ENCODE data around the gene USP20. TPM values are rescaled to one million over a fixed set of nuclear protein-coding genes. Genes with fewer than 3 reads are reported as not detected.

Gene USP20
- total RNA-seq, 1 donor from 2014 or later: 10.8 TPM

- peaks cover 6% of the 10 kb centered on the region for H4K20me1 ChIP-seq (ENCODE audit: low read depth)
- Mint-ChIP-seq H3K27me3 (ENCODE audit: insufficient read depth, low read depth) (peaks cover 2% of the 10 kb centered on the region), H3K27ac (no peak overlapping the region), H3K4me1 (peaks cover 12% of the 10 kb centered on the region), H3K36me3 (peaks cover 23% of the 10 kb centered on the region), H3K4me3 (peak overlapping the region; percentile 9), H3K9me3 (no peaks in the 10 kb centered on the region)
- H3K9me3 ChIP-seq (ENCODE audit: low read depth): no peaks in the 10 kb centered on the region
- no peak for DNase-seq (ENCODE audit: low spot score)
- peaks cover 6% of the 10 kb centered on the region for H3K4me1 ChIP-seq
- no peak overlapping the region for H3K4me3 ChIP-seq
- no peak overlapping the region for H3K27ac ChIP-seq
- H3F3A ChIP-seq (ENCODE audit: low read depth): peaks cover 10% of the 10 kb centered on the region
- H3K4me2 ChIP-seq: no peak overlapping the region
- no peak overlapping the region for H2AFZ ChIP-seq (replicated peaks)
- H3K36me3 ChIP-seq: no peaks in the 10 kb centered on the region
- no peaks in the 10 kb centered on the region for H3K27me3 ChIP-seq
- peaks cover 17% of the 10 kb centered on the region for H3K79me2 ChIP-seq (ENCODE audit: low read depth)
- TF ChIP-seq EZH2 (IDR thresholded peaks at IDR 0.05): no peak
- no peak overlapping the region for H3K9ac ChIP-seq
These were observed 29.2 kb upstream of the USP20 start for GRCh38 chr9:129806061-129806460.

GRCh38 chr9:129809346-129809745 lies 25.9 kb upstream of the USP20 start:
- Histone ChIP-seq H3K36me3 (no peaks in the 10 kb centered on the region), H3K4me1 (peaks cover under 1% of the 10 kb centered on the region), H2AFZ (replicated peaks) (no peak overlapping the region), H3K79me2 (ENCODE audit: low read depth) (peaks cover 10% of the 10 kb centered on the region), H3K27me3 (no peaks in the 10 kb centered on the region), H3K27ac (no peak overlapping the region), H3F3A (ENCODE audit: low read depth) (peaks cover 7% of the 10 kb centered on the region), H3K9ac (no peak overlapping the region), H3K4me2 (no peak overlapping the region), H3K4me3 (no peak overlapping the region), H3K9me3 (ENCODE audit: low read depth) (no peaks in the 10 kb centered on the region), H4K20me1 (ENCODE audit: low read depth) (peaks cover 16% of the 10 kb centered on the region)
- H3K4me3 Mint-ChIP-seq: no peak overlapping the region
- no peaks in the 10 kb centered on the region for H3K9me3 Mint-ChIP-seq
- H3K36me3 Mint-ChIP-seq: peaks cover 19% of the 10 kb centered on the region
- no peak for DNase-seq (ENCODE audit: low spot score)
- peaks cover 2% of the 10 kb centered on the region for H3K27me3 Mint-ChIP-seq (ENCODE audit: insufficient read depth, low read depth)
- peaks cover 6% of the 10 kb centered on the region for H3K4me1 Mint-ChIP-seq
- no peak for TF ChIP-seq EZH2 (IDR thresholded peaks at IDR 0.05)
- TF ChIP-seq, protein P1, sequence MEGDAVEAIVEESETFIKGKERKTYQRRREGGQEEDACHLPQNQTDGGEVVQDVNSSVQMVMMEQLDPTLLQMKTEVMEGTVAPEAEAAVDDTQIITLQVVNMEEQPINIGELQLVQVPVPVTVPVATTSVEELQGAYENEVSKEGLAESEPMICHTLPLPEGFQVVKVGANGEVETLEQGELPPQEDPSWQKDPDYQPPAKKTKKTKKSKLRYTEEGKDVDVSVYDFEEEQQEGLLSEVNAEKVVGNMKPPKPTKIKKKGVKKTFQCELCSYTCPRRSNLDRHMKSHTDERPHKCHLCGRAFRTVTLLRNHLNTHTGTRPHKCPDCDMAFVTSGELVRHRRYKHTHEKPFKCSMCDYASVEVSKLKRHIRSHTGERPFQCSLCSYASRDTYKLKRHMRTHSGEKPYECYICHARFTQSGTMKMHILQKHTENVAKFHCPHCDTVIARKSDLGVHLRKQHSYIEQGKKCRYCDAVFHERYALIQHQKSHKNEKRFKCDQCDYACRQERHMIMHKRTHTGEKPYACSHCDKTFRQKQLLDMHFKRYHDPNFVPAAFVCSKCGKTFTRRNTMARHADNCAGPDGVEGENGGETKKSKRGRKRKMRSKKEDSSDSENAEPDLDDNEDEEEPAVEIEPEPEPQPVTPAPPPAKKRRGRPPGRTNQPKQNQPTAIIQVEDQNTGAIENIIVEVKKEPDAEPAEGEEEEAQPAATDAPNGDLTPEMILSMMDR (IDR thresholded peaks at IDR 0.05): no peak
- TF ChIP-seq EZH2phosphoT487 (IDR thresholded peaks at IDR 0.05): no peak
- no peak overlapping the region for H3K27ac Mint-ChIP-seq

- Histone ChIP-seq H3K79me2 (ENCODE audit: low read depth) (peaks cover 8% of the 10 kb centered on the region), H3K4me2 (no peak overlapping the region), H2AFZ (replicated peaks) (no peak overlapping the region), H3F3A (ENCODE audit: low read depth) (peaks cover 7% of the 10 kb centered on the region), H3K9ac (no peak overlapping the region), H4K20me1 (ENCODE audit: low read depth) (peaks cover 16% of the 10 kb centered on the region), H3K4me3 (no peak overlapping the region), H3K4me1 (no peaks in the 10 kb centered on the region), H3K36me3 (no peaks in the 10 kb centered on the region), H3K27ac (no peak overlapping the region), H3K27me3 (no peaks in the 10 kb centered on the region), H3K9me3 (ENCODE audit: low read depth) (no peaks in the 10 kb centered on the region)
- H3K4me3 Mint-ChIP-seq: no peak overlapping the region
- H3K4me1 Mint-ChIP-seq: peaks cover 5% of the 10 kb centered on the region
- DNase-seq (ENCODE audit: low spot score): no peak
- no peak overlapping the region for H3K27ac Mint-ChIP-seq
- peaks cover 2% of the 10 kb centered on the region for H3K27me3 Mint-ChIP-seq (ENCODE audit: insufficient read depth, low read depth)
- TF ChIP-seq EZH2phosphoT487 (IDR thresholded peaks at IDR 0.05): no peak
- TF ChIP-seq EZH2 (IDR thresholded peaks at IDR 0.05): no peak
- no peaks in the 10 kb centered on the region for H3K9me3 Mint-ChIP-seq
- peaks cover 22% of the 10 kb centered on the region for H3K36me3 Mint-ChIP-seq
These were observed 25.1 kb upstream of the USP20 start for GRCh38 chr9:129810116-129810515.

GRCh38 chr9:129810788-129811187 lies 24.5 kb upstream of the USP20 start:
- H3K4me1 Mint-ChIP-seq: peaks cover 5% of the 10 kb centered on the region
- TF ChIP-seq, protein P1 (IDR thresholded peaks at IDR 0.05): no peak
- TF ChIP-seq EZH2phosphoT487 (IDR thresholded peaks at IDR 0.05): no peak
- no peak for TF ChIP-seq EZH2 (IDR thresholded peaks at IDR 0.05)
- peaks cover 7% of the 10 kb centered on the region for H3F3A ChIP-seq (ENCODE audit: low read depth)

More at GRCh38 chr9:129810788-129811187, 24.5 kb upstream of the USP20 start:
- H3K79me2 ChIP-seq (ENCODE audit: low read depth): peaks cover 8% of the 10 kb centered on the region
- H3K27me3 Mint-ChIP-seq (ENCODE audit: insufficient read depth, low read depth): peaks cover 2% of the 10 kb centered on the region
- no peaks in the 10 kb centered on the region for H3K9me3 ChIP-seq (ENCODE audit: low read depth)
- H3K27me3 ChIP-seq: no peaks in the 10 kb centered on the region
- H3K9ac ChIP-seq: no peak overlapping the region
- H3K4me3 ChIP-seq: no peak overlapping the region
- H4K20me1 ChIP-seq (ENCODE audit: low read depth): peaks cover 16% of the 10 kb centered on the region
- H3K9me3 Mint-ChIP-seq: no peaks in the 10 kb centered on the region
- no peak overlapping the region for H2AFZ ChIP-seq (replicated peaks)
- H3K36me3 Mint-ChIP-seq: peaks cover 24% of the 10 kb centered on the region
- H3K4me1 ChIP-seq: no peaks in the 10 kb centered on the region
- H3K27ac ChIP-seq: peak overlapping the region; percentile 20
- no peaks in the 10 kb centered on the region for H3K36me3 ChIP-seq
- H3K4me2 ChIP-seq: no peak overlapping the region
- no peak overlapping the region for H3K27ac Mint-ChIP-seq
- DNase-seq (ENCODE audit: low spot score): no peak
- H3K4me3 Mint-ChIP-seq: no peak overlapping the region

Measured in neural progenitor cell (in vitro differentiated cells).